ENCODE data around the gene LY9.

Gene LY9

DNA sequence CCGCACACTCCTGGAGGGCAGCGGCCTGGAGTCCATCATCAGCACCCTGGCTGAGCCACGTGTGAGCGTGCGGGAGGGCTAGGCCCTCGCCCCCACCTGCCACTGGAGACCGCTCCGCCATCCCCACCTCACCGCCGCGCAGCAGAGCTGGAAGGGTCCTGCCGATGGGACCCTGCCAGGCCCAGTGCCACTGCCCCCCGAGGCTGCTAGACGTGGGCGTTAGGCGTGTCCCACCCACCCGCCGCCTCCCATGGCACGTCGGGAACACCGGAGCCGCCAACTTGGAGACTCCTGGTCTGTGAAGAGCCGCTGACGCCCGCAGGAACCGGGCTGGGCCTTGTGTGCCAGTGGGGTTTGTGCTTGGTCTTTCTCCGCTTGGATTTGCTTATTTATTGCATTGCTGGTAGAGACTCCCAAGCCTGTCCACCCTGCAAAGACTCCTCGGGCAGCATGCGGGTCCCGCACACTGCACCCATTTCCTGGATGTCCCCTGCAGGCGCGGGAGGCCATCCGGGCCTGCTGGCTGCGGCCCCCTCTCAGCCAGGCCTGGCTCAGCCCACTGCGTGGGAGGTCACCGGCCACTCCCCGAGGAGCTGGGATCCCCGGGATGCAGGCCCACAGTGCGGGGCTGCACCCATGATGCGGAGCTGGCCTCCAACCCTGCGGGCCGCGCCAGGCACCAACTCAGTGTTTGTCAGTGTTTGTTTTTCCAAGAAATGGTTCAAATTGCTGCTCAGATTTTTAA, 6.0 kb downstream of the LY9 start:
- no peak for DNase-seq (ENCODE audit: low spot score)

GRCh38 chr1:160806109-160806665, 10.2 kb downstream of the LY9 start:
- DNase-seq (ENCODE audit: low spot score), result no peak

- DNase-seq (ENCODE audit: low spot score), result no peak
Measured at GRCh38 chr1:160806784-160807183, 10.8 kb downstream of the LY9 start.

DNA sequence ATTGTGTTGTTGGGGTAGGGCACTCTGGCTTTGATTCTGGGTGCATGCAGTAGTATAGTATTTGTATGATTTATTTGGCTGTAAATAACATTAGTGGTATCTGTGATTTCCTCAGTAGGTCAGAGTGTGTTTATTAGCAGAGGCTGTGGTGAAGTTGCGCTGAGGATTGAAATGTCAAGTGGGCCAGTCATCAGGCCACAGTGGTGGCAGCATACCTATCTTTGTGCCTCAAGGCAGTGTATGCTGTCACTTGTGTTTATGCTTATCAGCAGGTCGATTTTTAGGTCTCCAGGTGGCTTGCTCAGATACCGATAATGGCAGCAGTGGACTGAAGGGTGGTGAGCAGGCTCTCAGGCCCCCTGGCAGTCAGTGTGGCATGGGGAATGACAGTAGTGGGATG, 11.3 kb downstream of the LY9 start:
- DNase-seq (ENCODE audit: low spot score), result no peak

DNA sequence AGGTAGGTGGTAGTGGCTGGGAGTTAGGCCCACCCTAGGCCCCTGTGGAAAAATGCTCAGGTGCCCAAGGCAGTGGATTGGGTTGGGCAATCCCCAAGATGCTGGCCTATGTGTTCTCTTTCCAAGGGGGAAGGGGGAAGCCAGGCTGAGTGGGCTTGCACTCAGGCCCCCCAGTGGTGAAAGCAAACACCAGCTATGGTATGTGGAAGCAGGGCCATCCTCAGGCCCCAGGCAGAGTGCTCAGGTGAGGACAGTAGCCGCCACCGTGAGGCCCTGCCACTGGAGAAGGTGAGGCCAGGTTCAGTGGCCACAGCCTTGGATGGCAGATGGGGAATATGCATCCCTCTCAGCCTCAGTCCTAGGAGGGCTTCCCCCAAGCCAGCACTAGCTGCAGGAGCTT, 11.8 kb downstream of the LY9 start:
- no peak for DNase-seq (ENCODE audit: low spot score)

DNA sequence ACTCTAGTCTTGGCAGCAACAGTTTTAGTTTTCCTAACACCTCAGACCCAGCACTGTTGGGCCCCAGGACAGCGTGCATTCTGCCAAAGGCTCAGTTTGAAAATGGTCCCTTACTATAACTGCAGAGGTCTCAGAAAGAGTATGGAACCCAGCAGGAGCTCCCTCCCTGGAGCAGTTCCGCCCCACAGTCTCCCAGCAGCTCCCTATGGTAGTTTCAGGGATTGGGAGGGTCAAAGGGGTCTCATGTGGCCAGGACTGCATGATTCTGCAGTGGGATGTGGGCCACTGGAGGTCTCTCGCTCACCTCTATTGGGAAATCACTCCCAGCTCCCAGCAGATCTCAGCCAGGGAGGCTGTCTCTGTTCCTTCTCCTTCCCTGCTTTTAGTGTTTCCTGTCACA, 12.3 kb downstream of the LY9 start:
- no peak for DNase-seq (ENCODE audit: low spot score)

GRCh38 chr1:160810486-160810885, 14.5 kb downstream of the LY9 start:
- DNase-seq (ENCODE audit: low spot score), result no peak

DNA sequence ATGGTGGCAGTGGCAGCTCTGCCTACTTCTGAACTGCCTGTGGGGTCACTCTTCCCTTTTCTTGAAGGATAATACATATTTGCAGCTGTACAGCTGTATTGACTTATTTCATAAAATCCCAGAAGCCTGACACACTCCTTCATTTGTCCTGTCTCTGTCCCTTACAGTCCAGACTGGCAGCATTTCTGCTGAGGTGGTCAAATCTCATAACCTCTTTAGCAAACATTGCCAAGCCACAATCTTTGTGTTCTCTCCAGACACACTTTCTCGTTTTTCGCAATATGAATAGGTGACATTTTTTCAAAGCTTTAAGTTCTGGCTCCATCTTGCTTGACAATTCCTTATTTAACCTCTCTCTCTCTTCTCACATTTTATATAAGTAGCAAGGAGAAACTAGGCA, 15.2 kb downstream of the LY9 start:
- DNase-seq (ENCODE audit: low spot score), result no peak

DNA sequence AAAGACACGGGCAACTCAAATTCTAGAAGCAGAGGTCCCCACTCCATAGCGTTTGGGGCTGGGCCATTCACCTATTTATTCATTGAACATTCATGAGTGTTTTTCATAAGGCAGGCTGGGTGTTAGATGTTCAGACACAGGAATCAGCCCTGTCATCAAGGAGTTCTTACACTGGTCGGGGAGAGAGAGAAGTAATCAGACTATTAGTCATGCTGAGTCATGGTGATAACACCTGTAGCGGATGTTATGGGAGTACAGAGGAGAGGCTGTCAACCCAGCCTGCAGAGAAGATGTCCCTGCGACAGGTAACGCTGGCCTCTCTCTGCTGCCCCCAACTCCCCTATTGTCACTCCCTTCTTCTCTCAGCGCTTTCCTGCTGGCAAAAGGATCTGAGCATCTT, 17.2 kb downstream of the LY9 start:
- peak; percentile 80 for DNase-seq (ENCODE audit: low spot score)

GRCh38 chr1:160814316-160814715, 18.3 kb downstream of the LY9 start:
- DNase-seq (ENCODE audit: low spot score), result no peak

GRCh38 chr1:160814856-160815255, 18.9 kb downstream of the LY9 start:
- no peak for DNase-seq (ENCODE audit: low spot score)

GRCh38 chr1:160818207-160818937, 22.4 kb downstream of the LY9 start:
- no peak for DNase-seq (ENCODE audit: low spot score)

DNA sequence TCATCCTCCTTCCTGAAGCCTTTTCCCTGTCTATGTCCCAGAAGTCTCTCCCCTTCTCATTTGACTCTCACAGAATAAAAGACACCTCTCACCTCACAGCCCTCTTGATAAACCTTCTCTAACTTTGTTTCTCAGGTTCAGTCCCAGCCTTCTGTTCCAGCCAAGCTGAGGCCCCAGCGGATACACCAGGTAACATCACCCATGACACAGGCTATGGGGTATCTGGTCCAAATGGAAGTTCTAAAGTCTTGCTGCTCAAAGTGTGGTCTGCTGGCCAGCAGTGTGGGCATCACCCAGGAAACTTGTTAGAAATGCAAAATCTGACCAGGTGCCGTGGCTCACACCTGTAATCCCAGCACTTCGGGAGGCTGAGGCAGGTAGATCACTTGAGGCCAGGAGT, 23.2 kb downstream of the LY9 start:
- DNase-seq (ENCODE audit: low spot score), result no peak

- no peak for DNase-seq (ENCODE audit: low spot score)
Measured at GRCh38 chr1:160821627-160822026, 25.7 kb downstream of the LY9 start.

GRCh38 chr1:160823296-160823695, 27.3 kb downstream of the LY9 start:
- DNase-seq (ENCODE audit: low spot score), result no peak

DNA sequence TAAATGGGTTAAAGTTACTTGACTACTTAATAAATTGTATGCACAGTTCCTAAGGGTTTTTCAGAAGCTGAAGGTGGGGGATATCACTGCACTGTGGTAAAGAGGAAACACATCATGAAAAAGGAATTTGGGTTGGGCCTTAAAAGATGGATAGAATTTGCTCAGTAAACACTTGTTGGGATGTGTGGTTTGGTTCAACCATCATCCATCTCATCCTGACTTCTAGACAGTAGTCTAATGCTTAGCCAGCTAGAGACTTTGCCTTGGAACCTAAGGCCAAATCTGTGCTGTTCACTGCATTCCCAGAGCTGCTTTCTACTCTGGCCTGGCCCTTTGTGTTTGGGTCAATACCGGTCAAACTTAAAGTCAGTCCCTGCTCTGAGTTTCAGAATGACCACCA, 30.6 kb downstream of the LY9 start:
- peak; percentile 41 for DNase-seq (ENCODE audit: low spot score)

- DNase-seq (ENCODE audit: low spot score), result peak; percentile 47
Measured at GRCh38 chr1:160827418-160827817, 31.4 kb downstream of the LY9 start.

- DNase-seq (ENCODE audit: low spot score), result no peak
Measured at GRCh38 chr1:160829766-160830165, 33.8 kb downstream of the LY9 start.

DNA sequence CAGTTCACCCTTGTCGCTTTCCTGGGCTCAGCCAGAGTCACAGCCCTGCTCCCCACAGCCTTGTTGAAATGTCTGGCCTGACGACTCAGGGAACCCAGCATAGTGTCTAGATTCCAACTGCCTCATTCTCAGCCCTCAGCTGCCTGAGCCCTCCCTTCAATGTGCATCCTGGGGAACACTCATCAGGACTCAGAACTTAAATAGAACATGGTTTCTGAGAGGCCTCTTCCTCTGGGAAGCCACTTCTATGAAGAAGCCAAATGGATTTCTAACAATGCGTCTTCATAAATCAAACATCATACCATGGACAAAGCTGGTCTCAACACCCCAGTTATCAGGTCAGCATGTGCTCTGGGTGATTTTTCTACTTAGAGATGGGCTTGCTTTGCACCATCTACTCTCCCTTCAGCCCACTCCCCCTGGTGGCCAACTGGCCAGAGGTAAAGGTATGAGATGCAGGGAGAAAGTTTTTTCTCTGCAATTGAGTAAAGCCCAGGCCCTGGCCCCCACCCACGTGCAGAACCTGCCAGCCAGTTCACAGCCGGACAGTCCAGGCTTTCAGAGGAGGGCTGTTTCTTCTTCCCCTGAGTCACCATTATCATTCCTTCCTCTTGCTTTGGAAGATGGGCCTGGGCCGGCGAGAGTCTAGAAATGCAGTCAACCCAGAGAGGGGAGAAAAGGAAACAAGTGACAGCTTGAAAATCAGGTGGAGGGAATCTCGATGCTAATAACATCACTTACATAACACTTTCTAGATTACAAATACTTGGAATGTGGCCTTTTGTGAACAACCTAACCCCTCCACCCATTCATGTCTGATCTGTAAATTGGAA, 34.6 kb downstream of the LY9 start:
- peak; percentile 55 for DNase-seq (ENCODE audit: low spot score)

- DNase-seq (ENCODE audit: low spot score), result peak; percentile 57
Measured at GRCh38 chr1:160834945-160835565, 39.1 kb downstream of the LY9 start.

DNA sequence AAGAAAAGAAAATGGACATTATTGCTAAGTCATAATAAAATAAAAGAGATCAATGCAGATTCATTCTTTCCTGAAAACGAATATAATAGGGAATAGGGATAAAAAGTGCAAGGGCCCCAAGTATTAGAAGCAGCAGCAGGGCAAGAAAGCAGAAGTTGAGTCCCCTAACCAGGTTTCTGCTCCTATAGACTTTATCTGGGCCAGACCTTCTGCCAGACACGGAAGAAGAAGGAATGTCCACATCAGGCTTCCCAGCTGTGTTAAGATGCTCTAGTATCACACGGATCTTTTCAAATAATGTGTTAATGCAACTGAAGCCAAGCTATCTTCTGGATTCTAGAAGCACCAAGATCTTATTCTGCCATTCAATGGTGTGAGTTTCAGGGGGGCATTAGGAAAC, 39.8 kb downstream of the LY9 start:
- DNase-seq (ENCODE audit: low spot score), result no peak

DNA sequence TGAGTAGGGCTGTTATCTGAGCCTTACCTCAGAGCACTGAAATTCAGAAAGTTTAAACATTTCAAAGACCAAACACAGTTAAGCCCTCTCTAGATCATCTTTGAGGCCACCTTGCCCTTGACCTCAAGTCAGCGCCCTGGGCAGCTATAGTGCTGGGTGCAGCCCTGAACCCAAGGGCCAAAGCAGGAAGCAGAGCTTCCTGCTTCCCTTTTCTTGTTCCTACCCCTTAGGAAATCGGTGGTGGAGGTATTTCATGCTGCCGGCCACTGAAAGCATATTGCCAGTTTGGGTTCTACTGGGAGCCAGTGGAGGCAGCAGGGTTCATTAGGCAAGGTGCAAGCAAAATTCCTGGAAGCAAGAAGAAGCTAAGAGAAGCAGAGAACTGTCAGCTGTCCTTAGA, 40.6 kb downstream of the LY9 start:
- DNase-seq (ENCODE audit: low spot score), result no peak
